GM12892 (cell line): ENCODE measurements around the gene MAGEB2.

ENCODE experiments used
- POLR2A ChIP-seq: IDR thresholded peaks from 2 replicates; pipeline ENCODE4 v1.6.1; 2011; ENCODE audit warnings: low read depth, low read length, control low read depth
- POLR2AphosphoS5 ChIP-seq: IDR thresholded peaks from 2 replicates; pipeline ENCODE4 v1.6.1; 2011; ENCODE audit warnings: low read depth, low read length, control low read depth
- TAF1 ChIP-seq: IDR thresholded peaks from 2 replicates; pipeline ENCODE4 v1.6.1; 2011; ENCODE audit warnings: low read depth, mild to moderate bottlenecking, control low read depth, low read length, borderline replicate concordance

GRCh38 chrX:30217465-30217864, 2.1 kb downstream of the MAGEB2 start:
- TF ChIP-seq POLR2A (no peak), POLR2AphosphoS5 (no peak), TAF1 (no peak)
